AG10803 (cell line): ENCODE results near the gene NELL1.

Experiments used
- DNase-seq: peaks from one replicate; pipeline ENCODE4 v3.0.0; 2010; ENCODE audit warnings: low read depth
- H3K4me3 ChIP-seq: 2 replicates; pipeline ENCODE4 v1.5.1; 2011; ENCODE audit warnings: mild to moderate bottlenecking, low read length, control low read depth
- CTCF ChIP-seq: conservative IDR thresholded peaks from 2 replicates; pipeline ENCODE4 v1.5.1; 2011; ENCODE audit warnings: mild to moderate bottlenecking, low read length, control low read depth, inconsistent platforms

NELL1 gene

GRCh38 chr11:20723366-20723765 lies 54.0 kb downstream of the NELL1 start:
- no peak for TF ChIP-seq CTCF
- H3K4me3 ChIP-seq: no peak overlapping the region
- no peak for DNase-seq

GRCh38 chr11:20729597-20730105 lies 60.3 kb downstream of the NELL1 start:
- no peak for TF ChIP-seq CTCF
- no peak for DNase-seq
- no peak overlapping the region for H3K4me3 ChIP-seq

- no peak for TF ChIP-seq CTCF
- no peak overlapping the region for H3K4me3 ChIP-seq
- no peak for DNase-seq
Observed at GRCh38 chr11:20731676-20732215, 62.4 kb downstream of the NELL1 start.

- TF ChIP-seq CTCF: no peak
Observed at GRCh38 chr11:20739107-20739506, 69.7 kb downstream of the NELL1 start.

GRCh38 chr11:20739577-20739976 lies 70.2 kb downstream of the NELL1 start:
- no peak overlapping the region for H3K4me3 ChIP-seq
- no peak for TF ChIP-seq CTCF
- DNase-seq: no peak

More at GRCh38 chr11:20739107-20739506, 69.7 kb downstream of the NELL1 start:
- no peak for DNase-seq
- no peak overlapping the region for H3K4me3 ChIP-seq

GRCh38 chr11:20754933-20755332 lies 85.5 kb downstream of the NELL1 start:
- no peak for TF ChIP-seq CTCF
- H3K4me3 ChIP-seq: no peak overlapping the region
- DNase-seq: no peak

- no peak for TF ChIP-seq CTCF
- H3K4me3 ChIP-seq: no peak overlapping the region
- DNase-seq: no peak
Observed at GRCh38 chr11:20759541-20759940, 90.2 kb downstream of the NELL1 start.
